GM21529 (cell line): ENCODE measurements around the gene HPS1.

ENCODE experiments used
- ATAC-seq: cut with Tn5 transposase; IDR thresholded peaks from one replicate; pipeline ENCODE4 v1.9.1; 2021; ENCODE audit not compliant: unreplicated experiment

Gene HPS1

DNA sequence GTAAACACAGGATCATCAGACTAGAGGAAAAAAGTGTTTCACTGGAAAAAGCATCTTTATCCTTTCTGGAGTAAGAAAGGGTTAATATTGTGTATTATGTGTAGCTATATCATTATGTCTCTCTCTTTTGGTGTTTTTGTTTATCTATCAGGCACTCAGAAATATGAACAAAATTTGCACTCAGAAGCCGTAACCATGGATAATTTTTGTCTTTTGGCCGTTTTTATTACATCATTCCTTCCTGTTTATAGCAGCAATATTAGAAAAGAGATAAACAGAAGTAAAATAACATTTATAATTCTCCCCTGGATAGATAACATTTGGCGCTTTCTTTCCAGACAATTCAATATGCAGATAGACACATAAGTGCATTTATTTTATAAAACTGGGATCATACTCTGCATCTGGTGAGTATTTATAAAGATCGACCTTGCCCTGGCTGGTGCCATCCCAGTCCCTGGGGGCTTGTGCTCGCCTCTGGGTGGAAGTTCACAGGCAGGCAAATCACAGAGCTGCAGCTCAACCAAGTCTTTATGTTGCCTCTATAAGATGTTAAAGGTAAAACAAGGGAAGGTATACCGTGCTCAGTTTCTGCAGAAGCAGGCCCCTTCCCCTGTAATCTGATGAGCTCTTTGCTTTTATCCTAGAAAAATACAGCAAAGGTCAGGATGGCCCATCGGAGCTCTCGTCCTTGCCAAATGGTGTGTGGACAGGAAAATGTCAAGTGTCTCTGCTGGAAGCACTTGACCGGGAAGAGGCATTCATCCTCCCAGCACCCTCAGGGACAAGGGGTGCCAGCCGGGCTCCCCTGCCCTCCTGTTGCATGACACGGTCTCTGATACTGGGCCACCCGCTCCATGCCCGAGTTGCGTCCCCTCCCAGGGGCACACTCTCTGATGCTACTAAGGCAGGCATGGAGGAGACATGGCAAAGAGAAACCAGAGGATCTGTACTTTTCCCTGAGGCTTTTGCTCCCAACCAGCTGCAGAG is 75.6 kb downstream of the HPS1 start:
- no peak for ATAC-seq

DNA sequence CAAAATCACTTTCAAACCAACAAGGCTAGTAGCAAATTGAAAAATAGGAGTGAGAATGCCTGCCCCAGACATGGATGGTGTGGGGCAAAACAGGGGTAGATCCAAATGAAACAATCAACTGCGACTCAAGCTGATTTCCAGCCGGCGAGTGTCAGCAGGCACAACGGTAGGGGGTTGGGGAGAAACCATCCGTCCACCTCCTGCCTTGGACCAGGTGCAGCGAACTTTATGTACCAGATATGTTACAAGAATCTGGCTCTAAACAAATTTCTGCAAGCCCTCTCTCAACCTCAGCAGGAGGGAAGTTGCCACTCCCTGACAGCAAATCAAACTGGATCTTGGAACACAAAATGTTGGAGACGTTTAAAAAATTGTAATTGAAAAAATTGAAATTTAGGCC is 76.9 kb downstream of the HPS1 start:
- no peak for ATAC-seq

DNA sequence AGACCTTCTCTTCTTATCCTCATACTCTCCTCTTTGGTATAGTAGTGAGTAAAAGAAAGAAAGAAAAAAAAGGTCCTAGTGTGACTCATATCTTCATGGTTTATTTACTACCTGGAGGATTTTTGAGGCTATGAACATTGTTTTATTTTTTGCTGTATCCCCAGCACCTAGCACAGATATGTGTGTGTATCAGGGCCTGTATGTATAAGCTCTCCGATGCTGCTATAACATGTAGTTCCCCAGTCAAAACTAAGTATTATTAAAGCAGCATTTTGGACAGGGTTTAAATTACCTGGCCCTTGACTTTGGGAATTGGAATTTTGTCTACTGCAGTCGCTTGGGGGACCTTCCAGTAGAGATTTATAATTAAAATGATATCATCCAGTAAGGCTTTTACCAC is 78.1 kb downstream of the HPS1 start:
- no peak for ATAC-seq

DNA sequence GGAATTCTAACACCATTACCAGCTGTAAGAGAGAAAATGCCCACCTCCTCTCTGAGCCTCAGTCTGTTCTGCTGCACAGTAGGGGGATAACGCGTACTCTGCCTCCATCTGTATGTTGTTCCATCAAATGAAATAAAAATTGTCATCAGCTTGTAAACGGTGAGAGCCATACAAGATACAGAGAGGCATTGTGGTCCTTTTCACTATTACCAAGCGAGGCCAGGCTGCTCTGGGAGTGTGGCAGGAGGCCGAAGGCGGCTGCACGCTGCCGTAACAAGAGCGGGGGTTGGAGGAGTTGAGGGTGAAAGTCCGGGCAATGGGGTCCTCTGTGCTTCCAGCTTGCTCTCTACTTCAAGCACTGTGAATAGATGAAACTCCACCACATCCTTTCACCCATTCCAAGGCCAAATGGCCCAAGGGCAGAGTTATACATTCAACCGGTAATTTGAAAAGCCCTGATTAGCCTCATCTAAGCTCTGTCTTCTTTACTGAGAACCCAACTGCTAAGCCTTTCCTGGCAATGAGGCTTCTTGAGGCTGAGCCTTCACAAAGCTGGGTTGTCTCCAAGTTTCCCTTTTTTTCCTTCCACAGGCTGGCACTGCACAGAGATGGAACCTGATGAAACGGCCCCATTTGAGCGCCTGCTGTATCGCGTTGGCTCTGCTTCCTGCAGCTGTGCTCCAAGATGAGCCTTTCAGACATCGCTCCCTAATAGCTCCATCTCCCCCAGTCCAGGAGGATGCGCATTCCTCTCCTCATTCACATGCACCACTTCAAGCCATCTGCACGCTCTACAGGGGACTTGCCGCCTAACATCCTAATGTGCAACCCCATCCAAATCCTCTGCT is 78.9 kb downstream of the HPS1 start:
- no peak for ATAC-seq
